Mesenchymal stem cell (in vitro differentiated cells and primary cell): ENCODE data around the gene MS4A18.

ENCODE experiments used
- DNase-seq: peaks from one replicate; pipeline ENCODE4 v3.0.0-alpha.2; 2013
- H2AFZ ChIP-seq: one replicate; pipeline ENCODE4 v1.6.1; 2013; ENCODE audit warnings: low read depth, mild to moderate bottlenecking, control low read depth, inconsistent platforms, low read length, moderate library complexity
- H2AK5ac ChIP-seq: 2 replicates; pipeline ENCODE4 v1.6.1; 2013; ENCODE audit warnings: low read length, moderate library complexity, mild to moderate bottlenecking, inconsistent platforms; ENCODE audit not compliant: severe bottlenecking
- H2BK120ac ChIP-seq: one replicate; pipeline ENCODE4 v1.6.1; 2013; ENCODE audit warnings: low read depth, mild to moderate bottlenecking, inconsistent platforms, low read length, moderate library complexity
- H2BK12ac ChIP-seq, 2 experiments: one replicate each; pipeline ENCODE4 v1.6.1; 2013; ENCODE audit warnings: inconsistent platforms in 2 of 2, low read length in 2 of 2, mild to moderate bottlenecking in 2 of 2, moderate library complexity in 2 of 2, control low read depth in 1 of 2
- H2BK15ac ChIP-seq: one replicate; pipeline ENCODE4 v1.6.1; 2013; ENCODE audit warnings: mild to moderate bottlenecking, low read depth, inconsistent platforms; ENCODE audit not compliant: poor library complexity, severe bottlenecking
- H2BK5ac ChIP-seq: 2 replicates; pipeline ENCODE4 v1.6.1; 2013; ENCODE audit warnings: low read depth, mild to moderate bottlenecking, low read length, control low read depth, inconsistent platforms; ENCODE audit not compliant: poor library complexity, severe bottlenecking
- H3K14ac ChIP-seq, 2 experiments: one replicate each; pipeline ENCODE4 v1.6.1; 2013; ENCODE audit warnings: inconsistent platforms in 2 of 2, low read length in 2 of 2, control low read depth in 1 of 2, mild to moderate bottlenecking in 1 of 2, moderate library complexity in 1 of 2
- H3K18ac ChIP-seq, 2 experiments: one replicate each; pipeline ENCODE4 v1.6.1; 2013; ENCODE audit warnings: inconsistent platforms in 2 of 2, low read length in 2 of 2, control low read depth in 1 of 2, low read depth in 1 of 2, mild to moderate bottlenecking in 1 of 2
- H3K23ac ChIP-seq, 2 experiments: one replicate each; pipeline ENCODE4 v1.6.1; 2013; ENCODE audit warnings: inconsistent platforms in 2 of 2, low read length in 2 of 2, mild to moderate bottlenecking in 2 of 2, moderate library complexity in 2 of 2, control low read depth in 1 of 2
- H3K27ac ChIP-seq: 2 replicates; pipeline ENCODE4 v1.5.1; 2013; ENCODE audit warnings: mild to moderate bottlenecking, moderate library complexity, low read length, control low read depth, inconsistent platforms; ENCODE audit not compliant: poor library complexity, severe bottlenecking
- H3K27me3 ChIP-seq, 2 experiments: 2 replicates each; pipeline versions ENCODE4 v1.6.1 to v1.7.0; 2013; ENCODE audit warnings: low read length in 2 of 2, mild to moderate bottlenecking in 2 of 2, moderate library complexity in 2 of 2, control low read depth in 1 of 2, inconsistent platforms in 1 of 2; ENCODE audit not compliant: control insufficient read depth in 1 of 2, insufficient read depth in 1 of 2
- H3K36me3 ChIP-seq, 2 experiments: 2 replicates each; pipeline versions ENCODE4 v1.6.1 to v1.7.0; 2013; ENCODE audit warnings: low read length in 2 of 2, control low read depth in 1 of 2, inconsistent platforms in 1 of 2, low read depth in 1 of 2, mild to moderate bottlenecking in 1 of 2; ENCODE audit not compliant: insufficient read depth in 2 of 2, control insufficient read depth in 1 of 2
- H3K4ac ChIP-seq, 2 experiments: one replicate each; pipeline ENCODE4 v1.6.1; 2013; ENCODE audit warnings: inconsistent platforms in 2 of 2, low read length in 2 of 2, mild to moderate bottlenecking in 2 of 2, moderate library complexity in 2 of 2, control low read depth in 1 of 2, low read depth in 1 of 2
- H3K4me1 ChIP-seq: 2 replicates; pipeline ENCODE4 v1.6.1; 2013; ENCODE audit warnings: low read depth, low read length, control low read depth; ENCODE audit not compliant: control insufficient read depth, insufficient read depth
- H3K4me2 ChIP-seq: 2 replicates; pipeline ENCODE4 v1.6.1; 2013; ENCODE audit warnings: low read length, mild to moderate bottlenecking, inconsistent platforms; ENCODE audit not compliant: poor library complexity, severe bottlenecking
- H3K4me3 ChIP-seq, 2 experiments: 2 replicates each; pipeline versions ENCODE4 v1.5.1 to v1.7.0; 2013; ENCODE audit warnings: low read length in 2 of 2, mild to moderate bottlenecking in 2 of 2, control low read depth in 1 of 2, low read depth in 1 of 2; ENCODE audit not compliant: insufficient read depth in 1 of 2
- H3K79me1 ChIP-seq: replicated peaks from 2 replicates; pipeline ENCODE4 v1.6.1; 2013; ENCODE audit warnings: mild to moderate bottlenecking, control low read depth, low read length, inconsistent platforms; ENCODE audit not compliant: poor library complexity, severe bottlenecking
- H3K9ac ChIP-seq: 2 replicates; pipeline ENCODE4 v1.7.0; 2013; ENCODE audit warnings: mild to moderate bottlenecking, low read length, moderate library complexity
- H3K9me3 ChIP-seq: 2 replicates; pipeline ENCODE4 v1.7.0; 2013; ENCODE audit warnings: mild to moderate bottlenecking, low read length; ENCODE audit not compliant: control insufficient read depth
- H4K8ac ChIP-seq: one replicate; pipeline ENCODE4 v1.6.1; 2013; ENCODE audit warnings: inconsistent platforms, mild to moderate bottlenecking, low read length, moderate library complexity
- H4K91ac ChIP-seq: one replicate; pipeline ENCODE4 v1.6.1; 2013; ENCODE audit warnings: mild to moderate bottlenecking, low read length, inconsistent platforms
- WGBS: methylation state at CpG from one replicate; pipeline ENCODE4 v1.1.7; 2013; ENCODE audit warnings: mixed read lengths; 5-methylcytosine and 5-hydroxymethylcytosine counted together

Gene MS4A18

DNA sequence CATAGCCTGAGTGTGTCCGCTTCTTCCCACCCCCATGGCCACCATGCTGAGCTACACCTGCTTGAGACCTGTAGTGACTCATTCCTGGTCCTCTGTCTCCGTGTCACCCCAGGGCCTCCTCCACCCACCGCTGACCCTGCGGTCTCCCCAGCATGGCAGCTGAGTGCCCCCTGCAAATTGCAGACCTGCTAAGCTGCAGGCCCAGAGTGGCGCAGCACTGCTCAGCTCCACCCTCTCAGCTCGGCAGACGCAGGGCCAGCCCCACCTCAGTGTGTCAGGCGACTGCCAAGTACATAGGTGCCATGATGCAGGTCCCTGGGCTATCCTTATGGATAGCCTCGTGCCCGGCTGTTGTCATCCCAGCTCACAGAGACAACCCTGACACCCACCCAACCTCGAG lies 45.3 kb downstream of the MS4A18 start:
- Histone ChIP-seq H3K14ac (no peak overlapping the region), H3K4me2 (no peak overlapping the region), H3K79me1 (no peaks in the 10 kb centered on the region), H3K27ac (no peak overlapping the region), H2BK12ac (no peak overlapping the region), H3K18ac (no peak overlapping the region), H3K4me3 (no peak overlapping the region), H3K9ac (no peak overlapping the region), H3K27me3 (peaks cover 25 to 74% of the 10 kb centered on the region in 2 experiments), H2AK5ac (no peak overlapping the region), H3K4ac (no peak overlapping the region), H3K36me3 (no peaks in the 10 kb centered on the region), H3K23ac (no peak overlapping the region), H3K9me3 (no peaks in the 10 kb centered on the region), H2BK120ac (no peak overlapping the region), H2BK15ac (no peak overlapping the region), H3K4me1 (peaks cover 2% of the 10 kb centered on the region), H2AFZ (no peak overlapping the region), H4K91ac (no peak overlapping the region), H2BK5ac (no peak overlapping the region), H4K8ac (no peak overlapping the region)
- WGBS, result 82% methylated on average over 11 of the region's 11 CpGs
- no peak for DNase-seq

DNA sequence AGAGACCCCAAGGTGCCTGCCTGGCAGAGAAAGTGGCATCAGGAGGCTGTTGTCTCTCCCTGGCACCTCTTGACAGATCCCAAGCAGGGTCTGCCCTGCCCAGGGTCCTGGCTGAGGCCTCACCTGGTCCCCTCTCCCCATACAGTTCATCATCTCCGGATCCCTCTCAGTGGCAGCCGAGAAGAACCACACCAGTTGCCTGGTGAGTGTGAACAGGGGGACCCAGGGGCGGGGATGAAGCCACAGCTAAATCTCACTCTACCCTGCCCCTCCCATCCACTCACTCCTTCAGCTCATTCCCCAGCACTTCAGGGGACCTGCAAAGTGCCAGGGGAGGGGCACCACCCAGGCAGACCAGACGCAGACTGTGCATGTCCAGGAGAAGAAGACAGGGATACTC lies 46.6 kb downstream of the MS4A18 start:
- Histone ChIP-seq H3K4me3 (no peak overlapping the region), H3K14ac (no peak overlapping the region), H3K18ac (no peak overlapping the region), H4K8ac (no peak overlapping the region), H3K4me1 (peaks cover 4% of the 10 kb centered on the region), H4K91ac (no peak overlapping the region), H3K9me3 (no peaks in the 10 kb centered on the region), H3K27me3 (peaks cover 25 to 62% of the 10 kb centered on the region in 2 experiments), H2BK120ac (no peak overlapping the region), H3K27ac (no peak overlapping the region), H3K9ac (no peak overlapping the region), H2AK5ac (no peak overlapping the region), H3K36me3 (no peaks in the 10 kb centered on the region), H2BK12ac (no peak overlapping the region), H3K79me1 (no peaks in the 10 kb centered on the region), H3K4ac (no peak overlapping the region), H3K23ac (no peak overlapping the region), H3K4me2 (no peak overlapping the region), H2BK5ac (no peak overlapping the region), H2AFZ (no peak overlapping the region), H2BK15ac (no peak overlapping the region)
- DNase-seq, result no peak
- 82% methylated on average over 4 of the region's 4 CpGs for WGBS

DNA sequence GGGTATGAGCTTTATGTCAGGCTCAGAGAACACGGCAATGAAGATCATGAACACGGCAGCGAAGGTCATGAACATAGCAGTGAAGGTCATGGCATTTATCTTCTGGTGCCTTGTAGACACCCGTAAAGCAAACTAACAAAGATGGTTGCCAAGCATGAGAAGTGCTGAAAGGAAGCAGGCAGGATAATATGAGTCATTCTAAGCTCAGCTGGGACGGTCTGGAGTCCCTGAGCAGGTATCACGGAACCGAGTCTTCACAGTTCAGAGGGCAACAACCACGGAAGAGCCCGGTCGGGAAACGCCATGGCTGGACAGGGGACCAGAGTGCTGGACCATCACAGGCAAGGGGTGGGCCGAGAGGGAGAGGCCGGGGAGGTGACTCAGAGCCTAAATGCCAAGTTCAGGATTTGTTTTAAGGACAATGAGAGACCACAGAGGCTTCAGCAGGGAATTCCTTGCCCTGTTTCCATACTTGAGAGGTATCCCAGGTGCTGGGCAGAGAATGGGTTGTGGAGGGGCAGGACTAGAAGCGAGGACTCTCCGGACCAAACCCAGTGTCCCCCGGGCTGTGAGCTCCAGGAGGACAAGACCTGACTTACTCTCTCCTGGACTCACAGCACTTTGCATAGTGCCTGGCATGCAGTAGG lies 47.5 kb downstream of the MS4A18 start:
- Histone ChIP-seq H2AK5ac (no peak overlapping the region), H3K4me1 (peaks cover 4% of the 10 kb centered on the region), H3K23ac (no peak overlapping the region), H3K4ac (no peak overlapping the region), H4K91ac (no peak overlapping the region), H3K18ac (no peak overlapping the region), H3K4me3 (no peak overlapping the region), H4K8ac (no peak overlapping the region), H2BK15ac (no peak overlapping the region), H3K36me3 (no peaks in the 10 kb centered on the region), H3K27ac (no peak overlapping the region), H2BK120ac (no peak overlapping the region), H3K27me3 (peaks cover 20 to 54% of the 10 kb centered on the region in 2 experiments), H2BK5ac (no peak overlapping the region), H3K9me3 (no peaks in the 10 kb centered on the region), H3K9ac (no peak overlapping the region), H2BK12ac (no peak overlapping the region), H3K79me1 (no peaks in the 10 kb centered on the region), H3K4me2 (no peak overlapping the region), H3K14ac (no peak overlapping the region), H2AFZ (no peak overlapping the region)
- DNase-seq, result no peak
- WGBS, result 78% methylated on average over 16 of the region's 16 CpGs

DNA sequence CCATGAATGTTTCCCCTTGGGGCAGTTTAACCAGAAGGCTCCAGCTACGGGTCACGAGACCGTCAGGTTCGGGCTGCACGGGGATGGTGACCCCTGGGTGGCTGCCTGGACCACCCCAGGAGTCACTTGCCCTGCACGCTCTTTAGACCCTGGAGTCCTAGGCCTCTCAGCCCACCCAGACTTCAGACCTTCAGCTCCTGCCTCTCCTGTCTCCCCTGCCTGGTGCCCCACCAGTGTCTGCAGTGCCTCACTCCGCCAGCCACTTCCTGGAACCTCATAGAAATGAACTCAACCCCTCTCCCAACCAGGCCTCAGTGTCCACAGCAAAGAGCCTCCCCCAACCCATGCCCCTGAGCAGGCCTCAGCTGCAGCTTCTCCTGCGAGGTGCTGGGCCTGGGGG lies 48.1 kb downstream of the MS4A18 start:
- Histone ChIP-seq H3K4me1 (peaks cover 4% of the 10 kb centered on the region), H3K27ac (no peak overlapping the region), H4K8ac (no peak overlapping the region), H2AK5ac (no peak overlapping the region), H2AFZ (no peak overlapping the region), H3K27me3 (peaks cover 18 to 47% of the 10 kb centered on the region in 2 experiments), H3K9ac (no peak overlapping the region), H4K91ac (no peak overlapping the region), H2BK12ac (no peak overlapping the region), H3K79me1 (no peaks in the 10 kb centered on the region), H3K4me2 (no peak overlapping the region), H3K18ac (no peak overlapping the region), H3K4me3 (no peak overlapping the region), H2BK15ac (no peak overlapping the region), H3K14ac (no peak overlapping the region), H3K4ac (no peak overlapping the region), H2BK120ac (no peak overlapping the region), H3K9me3 (no peaks in the 10 kb centered on the region), H3K36me3 (no peaks in the 10 kb centered on the region), H3K23ac (no peak overlapping the region), H2BK5ac (no peak overlapping the region)
- WGBS, result 89% methylated on average over 8 of the region's 8 CpGs
- DNase-seq, result no peak
